ENCODE data around the gene KCNA10.

The KCNA10 gene

DNA sequence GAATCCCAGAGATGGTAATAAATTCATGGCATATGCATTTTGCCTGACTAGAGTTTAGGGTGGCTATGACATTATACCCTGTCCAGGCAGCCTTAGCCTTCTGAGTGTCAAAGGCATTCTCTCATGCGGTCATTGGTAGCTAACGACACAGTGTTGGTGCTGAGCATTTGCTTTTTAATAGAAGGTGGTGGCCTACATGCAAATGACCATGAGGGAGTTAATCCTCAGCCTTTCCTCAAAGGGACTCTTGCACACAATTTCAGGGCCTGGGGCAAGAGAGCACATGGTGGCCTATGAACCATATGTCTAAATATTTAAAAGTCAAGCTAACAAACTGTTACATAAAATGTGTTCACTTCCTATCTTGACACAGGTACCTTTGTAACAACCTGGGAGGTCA lies 30.9 kb upstream of the KCNA10 start:
- peaks cover 31% of the 10 kb centered on the region for H3K27me3 ChIP-seq (ENCODE audit: control insufficient read depth, insufficient read depth, low read length)
- H3K4me3 ChIP-seq (ENCODE audit: low read length), result no peak overlapping the region
- H3K4me1 ChIP-seq (ENCODE audit: control insufficient read depth, insufficient read depth, low read length), result peaks cover 5% of the 10 kb centered on the region
- H3K36me3 ChIP-seq (ENCODE audit: control insufficient read depth, insufficient read depth, low read length), result no peaks in the 10 kb centered on the region
- no peaks in the 10 kb centered on the region for H3K9me3 ChIP-seq (ENCODE audit: control insufficient read depth, low read length)
- no peak overlapping the region for H3K9ac ChIP-seq (ENCODE audit: low read length)

DNA sequence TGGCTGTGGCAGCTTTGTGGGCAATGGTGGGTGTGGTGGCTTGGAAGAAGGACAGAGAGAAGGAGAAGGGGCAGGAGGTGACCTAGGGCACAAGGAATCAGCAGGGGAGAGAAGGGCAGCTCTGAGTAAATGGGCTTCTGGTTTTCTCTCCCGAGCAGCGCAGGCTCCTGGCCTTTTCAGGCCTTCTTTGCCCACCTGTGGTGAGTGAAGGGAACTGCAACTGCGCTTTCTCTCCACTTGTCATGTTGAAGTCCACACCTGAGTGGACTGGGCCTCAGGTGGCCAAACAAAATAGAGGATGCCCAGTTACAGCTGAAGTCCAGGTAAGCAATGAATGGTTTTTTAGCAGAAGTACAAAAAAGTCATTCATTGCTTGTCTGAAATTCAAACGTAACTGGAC lies 29.4 kb upstream of the KCNA10 start:
- Histone ChIP-seq H3K9ac (ENCODE audit: low read length) (no peak overlapping the region), H3K27me3 (ENCODE audit: control insufficient read depth, insufficient read depth, low read length) (peaks cover 21% of the 10 kb centered on the region), H3K9me3 (ENCODE audit: control insufficient read depth, low read length) (no peaks in the 10 kb centered on the region), H3K36me3 (ENCODE audit: control insufficient read depth, insufficient read depth, low read length) (no peaks in the 10 kb centered on the region), H3K4me3 (ENCODE audit: low read length) (no peak overlapping the region), H3K4me1 (ENCODE audit: control insufficient read depth, insufficient read depth, low read length) (peaks cover 5% of the 10 kb centered on the region)

DNA sequence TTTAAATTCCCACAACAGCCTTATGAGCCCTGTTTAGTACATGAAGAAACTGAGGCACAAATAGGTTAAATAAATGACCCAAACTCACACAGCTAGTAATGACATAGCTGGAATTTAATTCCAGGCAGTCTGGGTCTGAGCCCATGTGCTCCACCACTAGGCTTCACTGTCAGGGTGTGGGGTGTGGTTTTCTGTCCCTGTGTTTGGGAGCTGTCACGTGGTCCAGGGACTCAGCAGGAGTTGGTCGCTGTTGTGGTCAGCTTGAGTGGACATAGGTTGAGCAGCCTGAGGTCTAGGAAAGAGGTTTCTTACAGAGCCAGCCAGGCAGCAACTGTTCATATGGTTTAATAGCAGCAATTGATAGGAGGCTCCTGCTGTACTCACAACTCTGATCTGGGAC lies 28.0 kb upstream of the KCNA10 start:
- H3K27me3 ChIP-seq (ENCODE audit: control insufficient read depth, insufficient read depth, low read length), result peaks cover 14% of the 10 kb centered on the region
- no peak overlapping the region for H3K9ac ChIP-seq (ENCODE audit: low read length)
- peaks cover 5% of the 10 kb centered on the region for H3K4me1 ChIP-seq (ENCODE audit: control insufficient read depth, insufficient read depth, low read length)
- no peaks in the 10 kb centered on the region for H3K9me3 ChIP-seq (ENCODE audit: control insufficient read depth, low read length)
- no peak overlapping the region for H3K4me3 ChIP-seq (ENCODE audit: low read length)
- no peaks in the 10 kb centered on the region for H3K36me3 ChIP-seq (ENCODE audit: control insufficient read depth, insufficient read depth, low read length)

DNA sequence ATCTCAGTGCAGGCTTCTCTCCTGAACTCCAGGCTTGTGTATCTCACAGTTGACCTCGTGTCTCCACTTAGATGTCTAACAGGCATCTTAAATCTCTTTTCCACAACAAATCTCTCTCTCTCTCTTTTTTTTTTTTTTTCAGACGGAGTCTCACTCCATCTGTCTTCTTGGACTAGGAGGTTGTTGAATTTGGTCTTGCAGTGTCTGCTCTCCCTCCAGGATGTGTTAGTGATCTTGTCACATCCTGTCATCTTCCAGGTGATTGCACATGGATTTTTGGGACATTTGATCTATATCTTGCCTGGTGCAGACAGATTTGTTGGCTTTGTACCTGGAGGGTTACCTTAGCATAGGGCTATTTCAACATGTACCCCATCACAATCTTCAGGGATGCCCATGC lies 26.5 kb upstream of the KCNA10 start:
- Histone ChIP-seq H3K36me3 (ENCODE audit: control insufficient read depth, insufficient read depth, low read length) (no peaks in the 10 kb centered on the region), H3K4me1 (ENCODE audit: control insufficient read depth, insufficient read depth, low read length) (peaks cover 5% of the 10 kb centered on the region), H3K9me3 (ENCODE audit: control insufficient read depth, low read length) (no peaks in the 10 kb centered on the region), H3K9ac (ENCODE audit: low read length) (no peak overlapping the region), H3K4me3 (ENCODE audit: low read length) (no peak overlapping the region), H3K27me3 (ENCODE audit: control insufficient read depth, insufficient read depth, low read length) (peaks cover 3% of the 10 kb centered on the region)

DNA sequence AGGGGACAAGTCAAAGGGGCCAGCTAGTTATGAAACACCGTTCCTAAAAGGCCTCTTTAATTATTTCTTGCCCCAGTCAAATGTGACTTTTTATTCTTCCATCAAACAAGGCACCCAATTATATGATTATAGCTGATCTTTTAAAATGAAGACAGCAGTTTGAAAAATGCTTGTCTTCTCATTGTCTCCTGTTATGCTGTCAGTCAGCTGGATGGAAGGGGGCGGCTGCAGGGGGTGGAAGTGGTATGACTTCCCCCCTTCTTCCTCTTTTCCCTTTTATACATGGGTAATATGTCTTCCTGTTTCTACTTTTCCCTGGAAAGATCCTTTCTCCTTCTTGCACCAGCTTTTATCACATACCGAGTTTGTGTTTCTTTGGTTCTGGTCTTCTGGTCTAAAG lies 25.8 kb upstream of the KCNA10 start:
- H3K36me3 ChIP-seq (ENCODE audit: control insufficient read depth, insufficient read depth, low read length), result no peaks in the 10 kb centered on the region
- no peak overlapping the region for H3K9ac ChIP-seq (ENCODE audit: low read length)
- H3K27me3 ChIP-seq (ENCODE audit: control insufficient read depth, insufficient read depth, low read length), result peaks cover 3% of the 10 kb centered on the region
- peaks cover 5% of the 10 kb centered on the region for H3K4me1 ChIP-seq (ENCODE audit: control insufficient read depth, insufficient read depth, low read length)
- no peaks in the 10 kb centered on the region for H3K9me3 ChIP-seq (ENCODE audit: control insufficient read depth, low read length)
- H3K4me3 ChIP-seq (ENCODE audit: low read length), result no peak overlapping the region

DNA sequence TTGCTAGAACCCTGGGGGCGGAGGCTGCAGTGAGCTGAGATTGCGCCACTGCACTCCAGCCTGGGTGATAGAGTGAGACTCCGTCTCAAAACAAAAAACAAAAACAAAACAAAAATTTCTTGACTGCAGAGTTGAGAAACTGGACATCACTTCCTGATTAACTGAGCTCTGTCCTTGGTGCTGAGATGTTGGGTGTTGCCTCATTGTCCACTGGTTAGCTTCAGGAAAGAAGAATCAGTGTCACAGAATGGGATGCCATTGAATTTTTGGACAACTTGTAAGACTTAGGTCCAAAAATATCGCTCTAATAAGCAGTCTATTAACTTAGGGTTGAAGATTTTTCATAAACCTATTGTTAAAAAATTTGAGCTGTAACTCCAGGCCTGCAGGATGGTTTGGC lies 23.8 kb upstream of the KCNA10 start:
- Histone ChIP-seq H3K9me3 (ENCODE audit: control insufficient read depth, low read length) (no peaks in the 10 kb centered on the region), H3K4me1 (ENCODE audit: control insufficient read depth, insufficient read depth, low read length) (no peaks in the 10 kb centered on the region), H3K4me3 (ENCODE audit: low read length) (no peak overlapping the region), H3K36me3 (ENCODE audit: control insufficient read depth, insufficient read depth, low read length) (no peaks in the 10 kb centered on the region), H3K9ac (ENCODE audit: low read length) (no peak overlapping the region), H3K27me3 (ENCODE audit: control insufficient read depth, insufficient read depth, low read length) (peaks cover 3% of the 10 kb centered on the region)

DNA sequence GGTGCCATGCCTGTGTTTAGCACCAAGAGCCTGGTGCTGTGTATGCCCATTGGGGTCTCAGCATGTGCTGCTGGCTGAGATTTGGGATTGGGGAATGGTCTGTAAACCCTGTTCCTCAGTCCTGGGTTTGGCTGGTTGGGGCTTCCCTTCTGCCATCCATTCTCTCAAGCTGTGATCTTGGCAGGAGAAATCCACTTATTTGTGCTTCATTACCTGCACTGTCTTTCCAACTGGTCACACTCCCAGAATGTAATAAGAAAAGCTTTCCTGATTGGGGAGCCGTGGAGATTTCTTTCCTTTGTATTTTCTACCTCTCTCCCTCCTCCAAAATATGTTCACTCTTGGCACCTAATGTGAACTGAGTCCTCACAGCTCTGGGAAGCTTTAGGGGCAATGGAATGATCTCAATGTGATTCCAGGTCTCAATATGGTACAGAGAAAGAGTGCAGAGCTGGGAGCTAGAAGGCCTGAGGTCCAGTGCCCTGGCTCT lies 23.0 kb upstream of the KCNA10 start:
- no peaks in the 10 kb centered on the region for H3K9me3 ChIP-seq (ENCODE audit: control insufficient read depth, low read length)
- no peak overlapping the region for H3K4me3 ChIP-seq (ENCODE audit: low read length)
- no peaks in the 10 kb centered on the region for H3K4me1 ChIP-seq (ENCODE audit: control insufficient read depth, insufficient read depth, low read length)
- peaks cover 3% of the 10 kb centered on the region for H3K27me3 ChIP-seq (ENCODE audit: control insufficient read depth, insufficient read depth, low read length)
- no peaks in the 10 kb centered on the region for H3K36me3 ChIP-seq (ENCODE audit: control insufficient read depth, insufficient read depth, low read length)
- no peak overlapping the region for H3K9ac ChIP-seq (ENCODE audit: low read length)

DNA sequence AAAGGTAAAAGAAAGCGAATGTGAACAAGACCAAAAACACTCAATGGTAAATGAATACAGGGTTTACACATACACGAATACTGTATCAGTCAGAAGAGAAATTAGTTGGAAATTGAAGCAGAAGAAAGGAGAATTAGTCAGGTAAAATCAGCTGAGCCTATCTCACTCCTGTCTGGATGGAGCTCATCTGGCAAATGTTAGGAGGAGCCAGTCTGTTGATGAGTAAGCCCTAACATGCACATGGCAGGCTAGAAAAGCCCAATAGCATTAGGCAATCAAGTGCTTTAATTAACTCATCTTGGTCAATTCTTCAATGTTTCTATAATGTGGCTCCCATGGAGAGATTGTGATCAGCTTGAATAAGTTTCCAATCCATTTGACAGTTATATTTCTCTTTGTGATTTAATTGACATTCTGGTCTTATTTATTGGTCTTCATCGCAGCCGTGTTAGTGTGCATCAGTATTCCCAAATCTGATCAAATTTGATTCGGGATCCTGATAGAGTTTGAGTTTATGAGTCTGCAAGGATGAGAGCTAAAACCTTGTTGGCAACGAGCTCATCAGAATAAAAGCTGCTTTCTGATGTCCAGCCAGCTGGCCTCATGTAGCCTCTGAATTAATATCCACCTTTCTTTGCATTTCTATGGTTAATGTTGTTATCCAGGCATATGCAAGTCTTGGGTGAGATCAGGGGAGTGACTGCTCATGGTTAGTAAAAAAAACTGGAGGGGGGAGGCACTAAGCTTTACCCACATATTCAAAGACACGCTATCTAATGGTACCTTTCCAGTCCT lies 22.1 kb upstream of the KCNA10 start:
- no peak overlapping the region for H3K4me3 ChIP-seq (ENCODE audit: low read length)
- no peak overlapping the region for H3K9ac ChIP-seq (ENCODE audit: low read length)
- H3K36me3 ChIP-seq (ENCODE audit: control insufficient read depth, insufficient read depth, low read length), result no peaks in the 10 kb centered on the region
- no peaks in the 10 kb centered on the region for H3K4me1 ChIP-seq (ENCODE audit: control insufficient read depth, insufficient read depth, low read length)
- H3K9me3 ChIP-seq (ENCODE audit: control insufficient read depth, low read length), result no peaks in the 10 kb centered on the region
- H3K27me3 ChIP-seq (ENCODE audit: control insufficient read depth, insufficient read depth, low read length), result peaks cover 3% of the 10 kb centered on the region

DNA sequence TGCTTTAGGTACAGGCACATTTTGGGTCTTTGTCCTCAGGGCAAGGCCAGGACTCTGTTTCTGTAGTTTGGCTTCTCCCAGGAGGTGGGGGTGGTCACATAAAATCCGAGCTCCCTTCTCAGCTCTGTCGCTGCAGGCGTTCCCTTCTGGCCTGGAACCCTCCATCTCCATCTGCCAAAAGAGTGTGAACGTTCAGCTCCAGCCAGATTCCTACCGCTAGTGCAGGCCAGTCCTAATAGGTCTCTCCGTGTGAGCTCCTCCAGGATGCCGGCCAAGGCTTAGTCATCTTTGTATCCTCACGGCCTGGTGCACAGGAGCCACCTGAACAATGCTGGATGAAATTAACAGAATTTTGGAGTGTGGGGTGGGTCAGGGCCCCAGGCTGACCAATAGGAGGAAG lies 19.9 kb upstream of the KCNA10 start:
- Histone ChIP-seq H3K4me3 (ENCODE audit: low read length) (no peak overlapping the region), H3K9me3 (ENCODE audit: control insufficient read depth, low read length) (no peaks in the 10 kb centered on the region), H3K27me3 (ENCODE audit: control insufficient read depth, insufficient read depth, low read length) (no peaks in the 10 kb centered on the region), H3K4me1 (ENCODE audit: control insufficient read depth, insufficient read depth, low read length) (no peaks in the 10 kb centered on the region), H3K9ac (ENCODE audit: low read length) (no peak overlapping the region), H3K36me3 (ENCODE audit: control insufficient read depth, insufficient read depth, low read length) (no peaks in the 10 kb centered on the region)

DNA sequence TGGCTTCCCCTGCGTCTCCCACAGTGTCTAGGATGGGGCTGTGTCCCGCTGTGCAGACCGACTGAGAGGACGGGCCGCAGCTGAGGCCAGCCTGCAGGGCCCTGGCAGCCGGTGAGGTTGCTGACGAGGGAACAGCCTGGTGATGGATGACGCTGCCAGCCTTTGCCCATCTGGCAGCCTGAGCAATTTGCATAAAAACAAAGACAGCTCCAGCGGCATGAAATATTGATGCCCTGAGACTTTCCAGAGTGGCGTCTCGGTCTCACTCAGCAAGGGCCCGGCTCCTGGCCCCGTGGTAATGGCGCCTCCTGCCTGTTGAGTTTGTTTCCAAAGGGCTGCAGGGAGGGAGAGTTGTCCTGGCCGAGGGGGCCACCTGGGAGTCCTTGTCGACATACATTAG lies 19.1 kb upstream of the KCNA10 start:
- Histone ChIP-seq H3K9ac (ENCODE audit: low read length) (no peak overlapping the region), H3K4me1 (ENCODE audit: control insufficient read depth, insufficient read depth, low read length) (no peaks in the 10 kb centered on the region), H3K27me3 (ENCODE audit: control insufficient read depth, insufficient read depth, low read length) (no peaks in the 10 kb centered on the region), H3K9me3 (ENCODE audit: control insufficient read depth, low read length) (no peaks in the 10 kb centered on the region), H3K4me3 (ENCODE audit: low read length) (no peak overlapping the region), H3K36me3 (ENCODE audit: control insufficient read depth, insufficient read depth, low read length) (no peaks in the 10 kb centered on the region)

DNA sequence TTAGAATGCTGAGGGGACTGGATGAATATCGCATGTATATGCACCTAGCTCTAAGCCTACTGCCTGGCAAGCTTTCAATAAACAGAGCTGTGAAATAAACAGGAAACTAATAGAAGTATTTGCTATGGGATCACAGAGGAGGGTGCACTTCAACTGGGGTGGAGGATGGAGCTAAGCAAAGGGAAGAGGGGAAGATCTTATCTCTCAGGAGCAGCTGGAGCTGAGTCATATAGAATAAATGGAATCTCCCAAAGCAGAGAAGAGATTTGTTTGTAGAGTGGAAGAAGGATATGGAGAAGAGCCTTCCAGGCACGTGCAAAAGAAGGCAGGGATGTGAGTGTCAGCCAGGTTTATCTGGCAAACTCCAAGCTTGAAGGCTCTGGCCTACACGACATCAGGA lies 17.0 kb upstream of the KCNA10 start:
- Histone ChIP-seq H3K4me3 (ENCODE audit: low read length) (no peak overlapping the region), H3K9me3 (ENCODE audit: control insufficient read depth, low read length) (no peaks in the 10 kb centered on the region), H3K4me1 (ENCODE audit: control insufficient read depth, insufficient read depth, low read length) (no peaks in the 10 kb centered on the region), H3K27me3 (ENCODE audit: control insufficient read depth, insufficient read depth, low read length) (peaks cover 6% of the 10 kb centered on the region), H3K9ac (ENCODE audit: low read length) (no peak overlapping the region), H3K36me3 (ENCODE audit: control insufficient read depth, insufficient read depth, low read length) (no peaks in the 10 kb centered on the region)

DNA sequence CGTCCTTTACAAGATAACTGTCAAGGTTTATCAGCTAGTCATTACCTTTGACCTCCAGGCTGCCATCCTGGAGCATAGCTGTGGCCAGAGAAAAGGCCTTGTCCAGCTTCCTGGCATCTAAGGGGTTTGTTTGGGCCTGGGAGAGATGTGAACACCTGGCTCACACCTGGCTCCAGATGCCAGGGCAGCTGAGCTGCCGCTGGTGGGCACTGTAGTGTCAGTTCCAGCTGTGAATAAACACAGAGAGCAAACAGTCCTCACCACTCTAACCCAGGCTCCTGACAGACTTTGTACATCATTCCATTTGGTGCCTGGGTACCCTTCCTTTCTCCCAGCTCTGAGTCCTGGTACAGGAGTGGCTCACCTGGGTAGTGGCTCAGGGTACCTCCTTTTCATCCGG lies 14.3 kb upstream of the KCNA10 start:
- Histone ChIP-seq H3K36me3 (ENCODE audit: control insufficient read depth, insufficient read depth, low read length) (no peaks in the 10 kb centered on the region), H3K27me3 (ENCODE audit: control insufficient read depth, insufficient read depth, low read length) (peaks cover 6% of the 10 kb centered on the region)

DNA sequence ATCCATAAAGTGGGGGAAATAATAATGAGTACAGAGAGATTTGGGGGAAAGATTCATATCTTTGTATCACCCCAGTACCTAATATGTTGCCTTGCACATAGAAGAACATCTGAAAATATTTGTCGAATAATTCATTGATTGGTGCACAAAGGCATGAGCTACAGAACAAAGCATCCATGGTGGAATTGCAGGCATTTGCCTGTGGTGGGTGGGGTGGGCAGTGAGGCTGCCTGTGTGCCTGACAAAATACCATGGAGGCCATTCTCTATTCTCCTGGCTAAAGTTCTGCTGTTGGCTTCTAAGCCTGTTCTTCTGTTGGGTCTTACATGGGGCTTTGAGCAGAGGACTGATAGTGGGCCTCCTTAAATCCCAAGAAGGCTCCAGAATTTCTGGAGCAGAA lies 10.0 kb upstream of the KCNA10 start:
- H3K9ac ChIP-seq (ENCODE audit: low read length), result no peak overlapping the region
- H3K27me3 ChIP-seq (ENCODE audit: control insufficient read depth, insufficient read depth, low read length), result peaks cover 29% of the 10 kb centered on the region
- peaks cover 7% of the 10 kb centered on the region for H3K4me1 ChIP-seq (ENCODE audit: control insufficient read depth, insufficient read depth, low read length)
- H3K36me3 ChIP-seq (ENCODE audit: control insufficient read depth, insufficient read depth, low read length), result no peaks in the 10 kb centered on the region
- H3K9me3 ChIP-seq (ENCODE audit: control insufficient read depth, low read length), result no peaks in the 10 kb centered on the region
- no peak overlapping the region for H3K4me3 ChIP-seq (ENCODE audit: low read length)

More for the DNA sequence above, 14.3 kb upstream of the KCNA10 start:
- H3K9ac ChIP-seq (ENCODE audit: low read length), result no peak overlapping the region
- no peaks in the 10 kb centered on the region for H3K9me3 ChIP-seq (ENCODE audit: control insufficient read depth, low read length)
- H3K4me3 ChIP-seq (ENCODE audit: low read length), result no peak overlapping the region
- H3K4me1 ChIP-seq (ENCODE audit: control insufficient read depth, insufficient read depth, low read length), result no peaks in the 10 kb centered on the region
